MCF 10A (cell line): ENCODE measurements around the gene ANKRD30A. TPM values are rescaled to one million over a fixed set of nuclear protein-coding genes. Genes with fewer than 3 reads are reported as not detected.
"Not testable (repeated sequence)": the region's sequence is repeated elsewhere in the genome, so short reads cannot be mapped to it uniquely, and the experiment has no call there.

Source experiments
- BruUV-seq: library from RNA; stranded (reverse); fragments of 400-500 nt; replicated peaks from 2 replicates; lab custom pipeline; 2021; lab: Mats Ljungman, UMichigan
- CTCF ChIA-PET: fragments of 300-600 bp; sonication (Branson Sonifier 250); formaldehyde crosslinking; extraction: SDS; loops from one replicate; lab custom pipeline; 2021; ENCODE audit warnings: antibody characterized with exemption, inconsistent platforms; lab: Yijun Ruan, JAX
- POLR2A ChIA-PET: fragments of 300-600, 350-650 bp; sonication (Branson Sonifier 250); formaldehyde crosslinking; extraction: SDS; loops from one replicate; lab custom pipeline; 2020; ENCODE audit warnings: antibody characterized with exemption, inconsistent platforms; lab: Yijun Ruan, JAX
- DNase-seq: peaks from one replicate; pipeline ENCODE4 v3.0.0-alpha.2; 2018; ENCODE audit not compliant: unreplicated experiment
- H3K27ac Mint-ChIP-seq: one replicate; pipeline ENCODE4 v1.8.0; 2022; ENCODE audit warnings: mild to moderate bottlenecking, low read depth, mixed read lengths; ENCODE audit not compliant: unreplicated experiment
- H3K27me3 Mint-ChIP-seq: one replicate; pipeline ENCODE4 v1.8.0; 2022; ENCODE audit warnings: mixed read lengths; ENCODE audit not compliant: insufficient read depth, unreplicated experiment
- H3K36me3 Mint-ChIP-seq: one replicate; pipeline ENCODE4 v1.8.0; 2022; ENCODE audit warnings: mild to moderate bottlenecking, moderate library complexity, mixed read lengths; ENCODE audit not compliant: insufficient read depth, unreplicated experiment
- H3K4me1 Mint-ChIP-seq: one replicate; pipeline ENCODE4 v1.8.0; 2022; ENCODE audit warnings: mixed read lengths; ENCODE audit not compliant: insufficient read depth, unreplicated experiment
- H3K4me3 Mint-ChIP-seq: one replicate; pipeline ENCODE4 v1.8.0; 2022; ENCODE audit warnings: mild to moderate bottlenecking, moderate library complexity, mixed read lengths; ENCODE audit not compliant: unreplicated experiment
- H3K9me3 Mint-ChIP-seq: one replicate; pipeline ENCODE4 v1.8.0; 2022; ENCODE audit warnings: mixed read lengths; ENCODE audit not compliant: unreplicated experiment
- CTCF ChIP-seq: fragments of 200-600 bp; IDR thresholded peaks from one replicate; pipeline ENCODE4 v1.8.0; 2022; ENCODE audit warnings: antibody characterized with exemption, mild to moderate bottlenecking; ENCODE audit not compliant: unreplicated experiment
- intact Hi-C: fragments of 100-400 bp; cut with micrococcal nuclease; formaldehyde crosslinking; loops from 2 replicates; pipeline ENCODE4 v1.14.1; 2022
- total RNA-seq: library from RNA; stranded (reverse); gene quantifications from 2 replicates; pipeline ENCODE4 v1.2.3, GENCODE V29; 2022

ANKRD30A gene
- total RNA-seq, 1 experiment from 2014 or later: not detected

- H3K36me3 Mint-ChIP-seq: no peaks in the 10 kb centered on the region
- H3K4me3 Mint-ChIP-seq: no peak overlapping the region
- ChIA-PET POLR2A (no interaction called here), CTCF (no interaction called here)
- BruUV-seq: no TSS peak
- no peak for DNase-seq
- no peaks in the 10 kb centered on the region for H3K9me3 Mint-ChIP-seq
- no peak overlapping the region for H3K27ac Mint-ChIP-seq
- intact Hi-C loops: no loop called here
- no peak for TF ChIP-seq CTCF
- no peaks in the 10 kb centered on the region for H3K4me1 Mint-ChIP-seq
- H3K27me3 Mint-ChIP-seq: peaks cover 78% of the 10 kb centered on the region
Measured at GRCh38 chr10:37146443-37146842, 21.0 kb downstream of the ANKRD30A start.

GRCh38 chr10:37162430-37162829, 37.0 kb downstream of the ANKRD30A start:
- H3K4me1 Mint-ChIP-seq, H3K4me3 Mint-ChIP-seq, intact Hi-C loops, CTCF ChIA-PET, DNase-seq, BruUV-seq, H3K27ac Mint-ChIP-seq, H3K9me3 Mint-ChIP-seq, POLR2A ChIA-PET, H3K36me3 Mint-ChIP-seq: not testable (repeated sequence)
- H3K27me3 Mint-ChIP-seq: peaks cover 80% of the 10 kb centered on the region

GRCh38 chr10:37171945-37172344, 46.5 kb downstream of the ANKRD30A start:
- BruUV-seq, H3K27ac Mint-ChIP-seq, H3K9me3 Mint-ChIP-seq, DNase-seq, H3K36me3 Mint-ChIP-seq, POLR2A ChIA-PET, H3K4me1 Mint-ChIP-seq, CTCF ChIA-PET, H3K4me3 Mint-ChIP-seq, intact Hi-C loops: not testable (repeated sequence)
- H3K27me3 Mint-ChIP-seq: peaks cover 16% of the 10 kb centered on the region

- BruUV-seq, intact Hi-C loops, H3K27ac Mint-ChIP-seq, H3K4me1 Mint-ChIP-seq, H3K4me3 Mint-ChIP-seq, POLR2A ChIA-PET, DNase-seq, H3K36me3 Mint-ChIP-seq, H3K9me3 Mint-ChIP-seq, CTCF ChIA-PET: not testable (repeated sequence)
- H3K27me3 Mint-ChIP-seq: peaks cover 18% of the 10 kb centered on the region
Measured at GRCh38 chr10:37178296-37178695, 52.9 kb downstream of the ANKRD30A start.

GRCh38 chr10:37182719-37183118, 57.3 kb downstream of the ANKRD30A start:
- H3K9me3 Mint-ChIP-seq, intact Hi-C loops, H3K4me1 Mint-ChIP-seq, BruUV-seq, H3K36me3 Mint-ChIP-seq, POLR2A ChIA-PET, H3K27ac Mint-ChIP-seq, H3K4me3 Mint-ChIP-seq, CTCF ChIA-PET, DNase-seq: not testable (repeated sequence)
- H3K27me3 Mint-ChIP-seq: peaks cover 14% of the 10 kb centered on the region

GRCh38 chr10:37206132-37206531, 80.7 kb downstream of the ANKRD30A start:
- Mint-ChIP-seq H3K27me3 (peaks cover 82% of the 10 kb centered on the region), H3K4me3 (no peak overlapping the region), H3K36me3 (no peaks in the 10 kb centered on the region), H3K4me1 (no peaks in the 10 kb centered on the region), H3K27ac (no peak overlapping the region), H3K9me3 (no peaks in the 10 kb centered on the region)
- no peak for TF ChIP-seq CTCF
- no peak for DNase-seq
- intact Hi-C loops: no loop called here
- CTCF ChIA-PET: interaction anchor here (0.6 kb wide), 2 partner anchors 9 to 839 kb away, joined by 3 read pairs; no protein-coding TSS in a partner anchor
- POLR2A ChIA-PET: no interaction called here
- BruUV-seq: no TSS peak
